Measurements from ENCODE around the gene KARS1.

The KARS1 gene

DNA sequence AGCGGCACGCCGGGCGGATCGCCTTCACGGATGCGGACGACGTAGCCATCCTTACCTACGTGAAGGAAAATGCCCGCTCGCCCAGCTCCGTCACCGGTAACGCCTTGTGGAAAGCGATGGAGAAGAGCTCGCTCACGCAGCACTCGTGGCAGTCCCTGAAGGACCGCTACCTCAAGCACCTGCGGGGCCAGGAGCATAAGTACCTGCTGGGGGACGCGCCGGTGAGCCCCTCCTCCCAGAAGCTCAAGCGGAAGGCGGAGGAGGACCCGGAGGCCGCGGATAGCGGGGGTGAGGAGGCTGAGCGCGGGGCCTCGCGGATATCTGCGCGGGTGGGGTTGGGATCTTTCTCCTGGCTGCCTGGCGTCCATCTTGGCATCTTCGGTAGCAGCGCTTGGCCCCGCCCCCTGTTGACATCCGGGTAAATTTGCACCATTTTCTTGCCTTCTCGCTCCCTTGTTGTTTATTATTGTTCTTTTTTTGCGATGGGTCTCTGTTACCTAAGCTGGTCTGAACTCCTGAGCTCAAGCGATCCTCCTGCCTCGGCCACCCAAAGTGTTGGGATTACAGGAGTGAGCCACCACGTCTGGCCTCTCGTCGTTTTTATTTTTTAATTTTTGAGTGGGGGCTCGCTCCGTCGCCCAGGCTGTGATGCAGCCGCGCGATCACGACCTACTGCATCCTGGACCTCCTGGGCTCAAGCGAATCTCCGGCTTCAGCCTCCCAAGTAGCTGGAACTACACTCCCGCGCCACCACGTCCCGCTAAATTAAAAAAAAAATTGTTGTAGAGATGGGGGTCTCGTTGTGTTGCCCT lies 1.0 kb upstream of the KARS1 start:
- peak overlapping the region; percentile 99 for H3K27ac Mint-ChIP-seq
- peaks cover 37% of the 10 kb centered on the region for H3K36me3 Mint-ChIP-seq (ENCODE audit: low read depth)
- H3K4me1 Mint-ChIP-seq: peaks cover 56% of the 10 kb centered on the region
- H3K4me3 Mint-ChIP-seq: peak overlapping the region; percentile 93
- no peaks in the 10 kb centered on the region for H3K9me3 Mint-ChIP-seq
- H3K27me3 Mint-ChIP-seq (ENCODE audit: low read depth, poor library complexity): no peaks in the 10 kb centered on the region
- TF ChIP-seq, protein P1, sequence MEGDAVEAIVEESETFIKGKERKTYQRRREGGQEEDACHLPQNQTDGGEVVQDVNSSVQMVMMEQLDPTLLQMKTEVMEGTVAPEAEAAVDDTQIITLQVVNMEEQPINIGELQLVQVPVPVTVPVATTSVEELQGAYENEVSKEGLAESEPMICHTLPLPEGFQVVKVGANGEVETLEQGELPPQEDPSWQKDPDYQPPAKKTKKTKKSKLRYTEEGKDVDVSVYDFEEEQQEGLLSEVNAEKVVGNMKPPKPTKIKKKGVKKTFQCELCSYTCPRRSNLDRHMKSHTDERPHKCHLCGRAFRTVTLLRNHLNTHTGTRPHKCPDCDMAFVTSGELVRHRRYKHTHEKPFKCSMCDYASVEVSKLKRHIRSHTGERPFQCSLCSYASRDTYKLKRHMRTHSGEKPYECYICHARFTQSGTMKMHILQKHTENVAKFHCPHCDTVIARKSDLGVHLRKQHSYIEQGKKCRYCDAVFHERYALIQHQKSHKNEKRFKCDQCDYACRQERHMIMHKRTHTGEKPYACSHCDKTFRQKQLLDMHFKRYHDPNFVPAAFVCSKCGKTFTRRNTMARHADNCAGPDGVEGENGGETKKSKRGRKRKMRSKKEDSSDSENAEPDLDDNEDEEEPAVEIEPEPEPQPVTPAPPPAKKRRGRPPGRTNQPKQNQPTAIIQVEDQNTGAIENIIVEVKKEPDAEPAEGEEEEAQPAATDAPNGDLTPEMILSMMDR (IDR thresholded peaks at IDR 0.05): no peak
- peak; percentile 88 for DNase-seq

GRCh38 chr16:75647112-75647491 lies 363 bp downstream of the KARS1 start:
- Mint-ChIP-seq H3K4me1 (peaks cover 47% of the 10 kb centered on the region), H3K27me3 (ENCODE audit: low read depth, poor library complexity) (no peaks in the 10 kb centered on the region), H3K9me3 (no peaks in the 10 kb centered on the region), H3K36me3 (ENCODE audit: low read depth) (peaks cover 41% of the 10 kb centered on the region), H3K27ac (peak overlapping the region; percentile 98), H3K4me3 (peak overlapping the region; percentile 99)
- no peak for DNase-seq
- TF ChIP-seq, protein P1 (IDR thresholded peaks at IDR 0.05): no peak

DNA sequence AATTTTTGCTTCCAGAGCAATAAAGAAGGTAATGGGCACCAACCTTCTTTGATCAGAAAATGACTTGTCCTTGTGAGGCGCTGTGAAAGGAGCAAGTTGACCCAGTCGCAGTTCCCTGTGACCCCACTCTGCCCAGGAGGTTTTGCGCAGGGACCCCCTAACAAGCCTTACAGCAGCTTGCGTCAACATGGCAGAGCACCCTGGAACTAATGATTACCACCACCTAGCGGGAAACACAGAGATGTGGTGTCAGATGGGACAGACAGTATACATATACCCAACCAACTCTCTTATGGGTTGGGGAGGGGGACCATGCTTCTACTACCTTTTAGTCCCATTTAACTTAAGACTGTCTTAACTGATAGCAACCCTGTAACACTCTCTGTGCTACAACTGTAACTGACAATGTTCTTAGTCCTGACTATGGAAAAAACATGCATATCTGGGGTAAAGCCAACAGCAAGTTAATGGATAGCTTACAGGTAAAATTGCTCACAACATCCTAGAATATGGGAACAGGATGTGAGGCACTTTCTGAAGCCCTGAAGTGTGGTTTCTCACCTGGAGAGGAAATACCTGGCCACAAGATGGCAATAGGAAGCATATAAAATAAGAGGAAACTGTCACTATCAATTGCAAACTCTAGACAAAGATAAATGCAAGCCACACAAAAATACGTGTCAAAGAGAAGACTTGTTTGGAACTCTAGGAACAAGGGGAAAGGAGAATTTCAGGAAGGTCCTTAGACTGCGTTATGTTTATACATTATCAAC lies 3.0 kb downstream of the KARS1 start:
- TF ChIP-seq, protein P1 (IDR thresholded peaks at IDR 0.05): no peak
- H3K36me3 Mint-ChIP-seq (ENCODE audit: low read depth): peaks cover 49% of the 10 kb centered on the region
- H3K27me3 Mint-ChIP-seq (ENCODE audit: low read depth, poor library complexity): no peaks in the 10 kb centered on the region
- no peaks in the 10 kb centered on the region for H3K9me3 Mint-ChIP-seq
- no peak overlapping the region for H3K27ac Mint-ChIP-seq
- H3K4me1 Mint-ChIP-seq: peaks cover 24% of the 10 kb centered on the region
- peak overlapping the region; percentile 39 for H3K4me3 Mint-ChIP-seq
- DNase-seq: no peak

DNA sequence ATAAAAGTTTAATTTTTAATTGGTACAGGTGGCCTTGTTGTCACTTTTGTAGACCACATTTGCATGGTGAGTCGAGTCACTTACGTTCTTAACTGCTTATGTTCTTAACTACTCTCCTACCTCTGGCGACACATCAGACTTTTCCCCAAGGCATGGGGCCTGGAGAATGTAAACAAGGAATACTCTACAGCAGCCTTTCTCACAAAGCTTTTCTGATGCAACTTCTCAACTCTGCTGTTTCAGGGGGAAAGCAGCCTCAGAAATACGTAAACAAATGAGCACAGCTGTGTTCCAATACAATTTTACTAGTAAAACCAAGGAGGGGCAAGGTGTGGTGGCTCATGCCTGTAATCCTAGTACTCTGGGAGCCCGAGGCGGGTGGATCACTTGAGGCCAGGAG lies 6.9 kb downstream of the KARS1 start:
- H3K36me3 Mint-ChIP-seq (ENCODE audit: low read depth): peaks cover 81% of the 10 kb centered on the region
- H3K4me3 Mint-ChIP-seq: no peak overlapping the region
- H3K9me3 Mint-ChIP-seq: no peaks in the 10 kb centered on the region
- H3K27ac Mint-ChIP-seq: peak overlapping the region; percentile 82
- DNase-seq: no peak
- H3K27me3 Mint-ChIP-seq (ENCODE audit: low read depth, poor library complexity): peaks cover 8% of the 10 kb centered on the region
- peaks cover 8% of the 10 kb centered on the region for H3K4me1 Mint-ChIP-seq
- TF ChIP-seq, protein P1 (IDR thresholded peaks at IDR 0.05): no peak

DNA sequence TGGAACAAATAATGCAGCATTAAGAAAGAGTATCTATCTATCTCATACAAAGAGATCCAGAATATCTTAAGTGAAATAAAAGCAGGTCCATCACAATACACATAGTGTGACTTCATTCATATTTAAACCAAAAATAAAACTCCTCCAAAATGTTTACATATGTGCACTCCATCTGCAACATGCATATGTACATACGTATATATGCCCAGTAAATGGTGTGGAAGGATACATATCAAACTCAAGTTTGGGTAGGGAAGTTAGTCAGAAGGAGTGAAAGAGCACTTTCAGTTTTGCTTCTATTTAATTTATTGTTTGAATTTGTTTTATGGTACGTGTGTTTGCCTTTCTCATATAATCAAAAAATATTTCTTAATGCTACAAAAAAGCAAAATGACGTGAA lies 12.4 kb downstream of the KARS1 start:
- H3K27ac Mint-ChIP-seq: peak overlapping the region; percentile 30
- DNase-seq: no peak
- H3K9me3 Mint-ChIP-seq: no peaks in the 10 kb centered on the region
- no peaks in the 10 kb centered on the region for H3K4me1 Mint-ChIP-seq
- H3K27me3 Mint-ChIP-seq (ENCODE audit: low read depth, poor library complexity): peaks cover 8% of the 10 kb centered on the region
- TF ChIP-seq, protein P1 (IDR thresholded peaks at IDR 0.05): no peak
- H3K36me3 Mint-ChIP-seq (ENCODE audit: low read depth): peaks cover 79% of the 10 kb centered on the region
- H3K4me3 Mint-ChIP-seq: no peak overlapping the region
